ENCODE measurements around the gene FKBP10.
"Not testable (repeated sequence)": the region's sequence is repeated elsewhere in the genome, so short reads cannot be mapped to it uniquely, and the experiment has no call there.

FKBP10 gene

DNA sequence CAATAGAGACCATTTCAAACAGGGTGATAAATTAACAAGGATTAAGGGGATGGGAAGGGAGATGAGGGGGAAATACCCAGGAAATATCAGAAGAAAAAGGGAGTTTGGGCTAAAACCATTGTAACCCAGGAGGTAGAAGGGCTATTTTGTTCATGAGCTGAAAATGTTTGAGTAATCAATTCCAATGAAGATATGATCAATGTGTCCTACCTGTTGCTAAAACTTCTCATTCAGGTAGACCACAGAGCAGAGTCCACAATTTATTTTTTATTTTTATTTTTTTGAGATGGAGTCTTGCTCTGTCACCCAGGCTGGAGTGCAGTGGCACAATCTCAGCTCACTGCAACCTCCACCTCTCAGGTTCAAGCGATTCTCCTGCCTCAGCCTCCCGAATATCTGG is 26.6 kb downstream of the FKBP10 start:
- not testable (repeated sequence) for DNase-seq (ENCODE audit: low read depth)

DNA sequence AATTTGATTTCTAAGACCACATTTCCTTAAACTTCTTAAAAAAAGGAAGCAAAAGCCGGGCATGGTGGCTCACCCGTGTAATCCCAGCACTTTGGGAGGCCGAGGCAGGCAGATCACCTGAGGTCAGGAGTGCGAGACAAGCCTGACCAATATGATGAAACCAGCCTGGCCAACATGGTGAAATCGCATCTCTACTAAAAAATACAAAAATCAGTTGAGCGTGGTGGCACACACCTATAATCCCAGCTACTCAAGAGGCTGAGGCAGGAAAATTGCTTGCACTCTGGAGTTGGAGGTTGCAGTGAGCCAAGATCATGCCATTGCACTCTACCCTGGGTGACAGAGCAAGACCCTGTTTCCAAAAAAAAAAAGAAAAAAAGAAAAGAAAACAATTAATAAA is 28.0 kb downstream of the FKBP10 start:
- not testable (repeated sequence) for DNase-seq (ENCODE audit: low read depth)

DNA sequence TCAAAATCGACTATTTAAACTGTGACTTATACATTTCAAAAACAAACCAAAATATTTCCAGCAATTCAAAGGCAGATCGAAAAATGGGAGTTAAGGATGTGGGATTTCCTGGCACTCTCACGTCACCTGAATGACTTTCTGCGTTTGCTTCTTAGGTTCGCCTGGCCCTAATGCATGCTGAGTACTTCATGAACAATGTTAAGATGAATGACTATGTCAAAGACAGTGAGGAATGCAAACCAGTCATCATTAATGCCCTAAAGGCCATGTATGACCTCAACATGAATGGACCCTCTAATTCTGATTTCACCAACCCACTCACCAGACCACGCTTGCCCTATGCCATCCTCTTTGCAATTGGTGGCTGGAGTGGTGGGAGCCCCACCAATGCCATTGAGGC is 32.2 kb downstream of the FKBP10 start:
- DNase-seq (ENCODE audit: low read depth) = no peak

DNA sequence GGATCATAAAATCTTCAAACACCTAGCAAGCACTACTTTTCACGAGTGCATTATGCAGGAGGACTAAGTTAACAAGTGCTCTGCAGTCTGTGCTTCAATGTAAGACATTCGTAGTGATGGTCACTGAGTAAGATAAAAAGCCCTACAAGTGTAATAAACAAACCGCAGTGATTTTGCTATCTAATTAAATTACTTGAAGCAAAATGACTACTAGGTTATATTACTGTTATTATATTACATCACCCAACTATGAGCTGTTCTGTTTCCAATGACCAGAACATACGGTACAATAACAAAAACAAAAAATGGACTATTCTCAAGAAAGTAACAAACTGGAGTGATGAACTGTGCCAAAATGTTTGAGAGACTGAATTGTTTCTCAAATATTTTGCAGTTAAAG is 36.0 kb downstream of the FKBP10 start:
- no peak for DNase-seq (ENCODE audit: low read depth)

DNA sequence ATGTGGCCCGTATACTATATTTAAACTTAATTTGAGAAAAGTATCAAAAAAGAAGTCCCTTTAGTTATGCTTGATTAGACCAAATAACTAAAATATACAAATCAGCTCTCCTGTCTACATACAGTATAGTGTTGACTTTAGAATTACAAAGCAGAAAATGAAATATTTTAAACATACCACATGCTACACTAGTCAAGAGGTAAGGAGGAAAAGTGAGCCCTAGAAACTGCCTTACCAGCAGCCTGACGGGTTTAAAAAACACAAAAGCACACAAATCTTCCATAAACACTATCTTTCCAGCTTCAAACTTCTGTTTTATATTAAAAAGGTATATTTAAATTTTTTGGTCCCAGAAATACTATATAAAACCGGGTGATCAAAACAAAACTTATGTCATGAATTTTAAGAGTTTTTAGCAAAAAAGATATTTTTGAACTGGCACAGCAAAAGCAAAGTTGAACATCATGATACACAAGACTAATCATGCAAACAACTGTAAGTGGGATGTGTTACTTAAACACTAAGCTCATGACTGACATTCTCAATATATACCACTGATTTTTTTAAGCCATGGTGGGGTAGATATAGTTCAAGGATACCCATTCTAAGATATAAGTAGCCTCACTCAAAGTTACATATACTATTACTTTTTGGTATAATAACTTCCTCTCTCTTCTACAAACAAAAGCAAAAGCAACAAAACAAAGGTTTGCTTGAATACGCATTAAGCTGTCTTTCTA is 36.6 kb downstream of the FKBP10 start:
- DNase-seq (ENCODE audit: low read depth) = no peak

DNA sequence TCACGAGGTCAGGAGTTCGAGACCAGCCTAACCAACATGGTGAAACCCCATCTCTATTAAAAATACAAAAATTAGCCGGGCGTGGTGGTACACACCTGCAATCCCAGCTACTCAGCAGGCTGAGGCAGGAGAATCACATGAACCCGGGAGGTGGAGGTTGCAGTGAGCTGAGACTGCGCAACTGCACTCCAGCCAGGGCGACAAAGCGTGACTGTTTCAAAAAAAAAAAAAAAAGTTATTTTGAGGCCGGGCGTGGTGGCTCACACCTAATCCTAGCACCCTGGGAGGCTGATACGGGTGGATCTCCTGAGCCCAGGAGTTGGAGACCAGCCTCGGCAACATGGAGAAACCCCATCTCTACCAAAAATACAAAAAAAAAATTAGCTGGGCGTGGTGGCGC is 38.6 kb downstream of the FKBP10 start:
- not testable (repeated sequence) for DNase-seq (ENCODE audit: low read depth)

DNA sequence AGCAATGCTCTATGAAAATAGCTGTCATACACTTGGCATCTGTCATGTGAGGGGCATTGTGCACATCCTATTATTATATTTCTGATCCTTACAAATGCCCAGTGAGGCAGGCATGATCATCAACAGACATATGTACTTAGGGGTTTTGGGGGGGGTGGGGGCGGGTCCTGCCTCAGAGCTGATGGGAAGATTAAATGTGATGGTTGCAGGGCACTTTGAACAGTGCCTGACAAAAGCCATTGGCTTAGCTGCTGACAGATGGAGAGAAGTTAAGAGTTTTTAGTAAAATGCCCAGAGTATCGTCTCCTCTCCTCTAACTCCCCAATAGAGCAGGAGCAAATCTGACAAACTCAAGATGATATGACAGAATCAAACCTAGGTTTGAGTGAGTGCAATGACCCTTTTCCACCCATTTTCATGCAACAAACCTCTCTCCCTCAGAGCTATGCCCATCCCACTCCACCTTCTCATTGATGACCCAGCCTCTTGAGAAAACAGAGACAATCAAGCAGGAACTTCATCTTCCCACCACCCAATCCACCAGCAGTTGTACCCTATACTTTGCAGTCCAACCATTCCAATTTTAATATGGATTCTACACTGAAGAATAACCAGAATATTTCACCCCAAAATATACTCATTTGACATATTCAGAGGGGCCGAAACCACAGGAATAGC is 47.6 kb downstream of the FKBP10 start:
- DNase-seq (ENCODE audit: low read depth) = no peak

DNA sequence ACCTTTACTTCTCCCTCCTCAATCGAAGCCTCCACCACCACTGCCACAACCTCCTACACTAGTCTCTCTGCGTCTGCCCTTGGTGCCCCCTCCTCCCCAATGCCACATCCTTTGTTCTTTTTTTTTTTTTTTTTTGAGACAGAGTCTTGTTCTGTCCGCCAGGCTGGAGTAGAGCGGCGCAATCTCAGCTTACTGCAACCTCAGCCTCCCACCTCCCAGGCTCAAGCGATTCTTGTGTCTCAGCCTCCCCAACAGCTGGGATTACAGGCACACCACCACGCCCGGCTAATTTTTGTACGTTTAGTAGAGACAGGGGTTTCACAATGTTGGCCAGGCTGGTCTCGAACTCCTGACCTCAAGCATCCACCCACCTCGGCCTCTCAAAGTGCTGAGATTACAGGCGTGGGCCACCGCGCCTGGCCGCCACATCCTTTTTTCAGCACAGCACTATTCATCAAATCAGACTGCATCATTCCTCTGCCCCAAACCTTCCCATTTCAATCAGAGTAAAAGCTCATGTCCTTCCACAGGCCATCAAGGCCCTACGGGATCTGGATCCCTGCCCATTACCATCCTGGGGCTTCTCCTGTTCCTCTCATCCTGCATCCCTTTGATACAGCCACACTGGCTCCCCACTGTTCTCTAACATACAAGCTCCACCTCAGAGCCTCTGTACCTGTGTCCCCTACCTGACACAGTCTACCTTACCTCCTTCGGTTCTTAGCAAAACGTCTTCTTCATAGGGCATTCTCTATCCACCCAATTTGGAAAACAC is 50.5 kb downstream of the FKBP10 start:
- DNase-seq (ENCODE audit: low read depth) = no peak

DNA sequence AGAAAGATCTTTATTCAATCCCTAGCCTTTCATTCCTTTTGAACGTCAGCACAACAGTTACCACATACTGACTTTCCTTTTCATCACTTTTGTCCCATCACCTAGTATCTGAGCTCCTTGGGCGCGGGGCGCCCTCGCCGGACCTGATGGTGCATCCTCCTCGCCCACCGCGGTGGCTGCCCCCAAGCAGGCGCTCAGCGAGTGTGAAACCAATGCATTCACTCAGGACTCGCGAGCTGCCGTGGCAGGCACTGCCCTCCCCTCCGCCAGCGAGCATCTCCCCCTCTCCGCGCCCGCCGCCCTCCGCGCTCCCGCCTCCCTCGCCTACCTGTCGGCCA is 51.7 kb downstream of the FKBP10 start:
- no peak for DNase-seq (ENCODE audit: low read depth)

DNA sequence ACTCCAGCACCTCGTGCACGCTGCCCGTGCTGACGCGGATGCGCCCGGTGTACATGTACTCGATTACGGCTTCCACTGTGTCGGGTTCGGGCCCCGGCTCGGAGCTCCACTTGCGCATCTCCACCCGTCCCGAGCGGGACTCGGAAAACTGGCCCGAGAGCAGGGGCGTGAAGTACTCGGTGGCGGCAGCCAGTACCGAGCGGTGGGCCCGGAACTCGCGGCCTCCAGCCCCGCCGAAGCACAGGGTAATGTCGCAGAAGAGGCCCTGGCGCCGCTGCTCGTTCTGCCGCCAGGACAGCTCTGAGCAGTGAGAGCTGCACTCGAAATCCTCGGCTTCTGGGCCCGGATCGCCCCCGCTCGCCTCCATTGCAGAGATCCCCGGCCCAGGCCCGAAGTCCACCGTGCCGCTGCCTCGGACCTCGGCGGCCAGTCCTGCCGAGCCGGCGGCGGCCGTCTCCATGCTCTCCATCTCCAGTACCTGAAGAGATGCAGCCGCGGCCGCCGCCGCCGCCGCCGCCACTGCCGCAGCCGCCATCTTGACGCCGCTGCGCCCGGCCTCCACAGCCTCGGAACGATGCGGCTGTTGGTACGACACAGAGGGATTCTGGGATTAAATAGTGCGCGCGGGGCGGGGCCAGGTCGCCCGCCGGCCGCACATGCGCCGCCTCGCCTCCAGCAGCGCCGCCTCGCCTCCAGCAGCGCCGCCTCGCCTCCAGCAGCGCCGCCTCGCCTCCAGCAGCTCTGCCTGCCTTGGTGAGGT is 52.2 kb downstream of the FKBP10 start, which contains the start of gene KLHL11:
Gene KLHL11, minus strand, starts transcription at position 588 of the 760 bp plus-strand sequence. Its CDS starts 53 bp downstream, at position 535.
- peak; percentile 48 for DNase-seq (ENCODE audit: low read depth)

DNA sequence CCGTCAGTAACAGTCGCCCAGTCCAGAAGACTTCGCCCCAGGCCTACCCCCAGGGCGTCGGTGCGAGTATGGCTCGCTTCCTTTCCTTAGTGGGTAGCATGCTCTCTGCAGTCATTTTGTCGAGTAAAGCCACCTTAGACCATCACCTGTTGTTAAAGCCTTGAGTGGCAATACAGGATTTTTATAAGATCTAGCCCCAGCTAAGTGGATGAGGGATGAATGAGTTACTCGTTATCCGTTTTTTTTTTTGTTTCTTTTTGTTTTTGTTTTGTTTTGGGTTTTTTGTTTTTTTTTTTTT is 52.7 kb downstream of the FKBP10 start:
- DNase-seq (ENCODE audit: low read depth) = peak; percentile 33

DNA sequence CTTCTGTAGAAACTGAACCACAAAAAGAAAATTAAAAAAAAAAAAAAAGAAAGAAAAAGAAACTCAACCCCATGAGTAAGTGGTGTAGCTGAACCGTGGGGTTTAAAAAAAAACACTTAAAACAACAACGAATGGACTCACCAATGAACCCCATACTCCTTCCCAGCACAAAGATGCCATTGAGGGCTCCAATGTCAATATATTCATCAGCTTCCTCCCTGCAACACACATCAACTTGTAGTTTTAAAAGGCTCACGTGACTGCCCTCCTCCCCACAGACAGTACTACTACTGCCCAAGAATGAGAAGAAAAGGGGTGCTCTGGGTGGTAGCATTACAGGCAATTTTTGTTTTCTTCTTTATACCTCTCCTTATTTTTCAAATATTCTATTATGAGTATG is 55.8 kb downstream of the FKBP10 start:
- no peak for DNase-seq (ENCODE audit: low read depth)

DNA sequence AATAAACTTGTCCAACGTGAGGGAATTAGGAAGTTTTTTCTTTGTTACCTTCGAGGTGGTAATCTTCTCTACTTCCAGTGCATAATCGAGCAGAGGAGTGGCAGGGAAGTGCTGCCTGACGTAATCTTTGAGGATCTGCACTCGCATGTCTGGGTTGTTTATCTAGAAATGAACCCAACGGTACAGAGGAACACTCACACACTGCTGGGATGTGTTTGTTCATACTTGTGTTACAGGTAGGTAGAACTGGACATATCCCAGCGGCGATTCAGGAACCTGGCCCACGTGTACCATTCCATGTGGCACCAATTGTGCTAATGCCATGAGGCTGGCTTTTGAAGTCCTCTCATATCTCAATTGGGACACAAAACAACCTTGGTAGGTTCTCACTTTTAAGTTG is 56.6 kb downstream of the FKBP10 start:
- DNase-seq (ENCODE audit: low read depth) = no peak

DNA sequence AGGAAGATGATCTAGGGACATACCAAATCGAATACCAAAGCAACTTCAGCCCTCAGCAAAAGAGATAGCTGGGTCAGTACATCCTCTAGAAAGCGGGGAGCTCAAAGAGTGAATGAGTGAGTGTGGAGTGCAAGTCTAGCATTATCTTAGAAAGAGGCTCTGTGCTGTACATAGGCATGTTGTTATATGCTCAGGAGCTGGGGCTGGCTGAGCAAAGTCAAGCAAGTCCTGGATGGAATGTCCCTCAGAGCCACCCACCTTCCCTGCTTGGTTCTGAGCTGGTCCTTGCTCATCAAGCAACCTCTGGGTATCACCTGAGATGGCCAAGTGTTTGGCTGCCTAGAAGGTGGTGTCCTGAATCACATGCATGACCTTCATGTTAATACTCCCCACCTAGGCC is 57.3 kb downstream of the FKBP10 start:
- no peak for DNase-seq (ENCODE audit: low read depth)

DNA sequence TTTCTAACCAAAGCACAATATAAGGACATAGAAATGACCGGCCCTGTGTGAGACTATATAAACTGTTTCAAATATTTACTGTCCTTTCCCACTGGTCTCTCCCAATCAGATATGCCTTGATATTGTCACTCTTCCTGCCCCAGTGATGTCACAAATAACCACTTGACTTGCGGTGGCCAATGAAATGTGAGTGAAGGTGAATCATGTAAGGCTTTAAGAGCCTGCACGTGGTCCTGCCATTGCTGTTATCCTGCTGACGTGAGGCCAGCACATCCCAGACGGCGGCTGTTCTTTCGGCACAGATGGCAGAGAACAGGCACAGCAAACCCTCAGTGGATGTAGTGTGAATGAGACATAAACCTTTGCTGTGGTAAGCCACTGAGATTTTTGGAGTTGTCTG is 57.8 kb downstream of the FKBP10 start:
- DNase-seq (ENCODE audit: low read depth) = no peak

DNA sequence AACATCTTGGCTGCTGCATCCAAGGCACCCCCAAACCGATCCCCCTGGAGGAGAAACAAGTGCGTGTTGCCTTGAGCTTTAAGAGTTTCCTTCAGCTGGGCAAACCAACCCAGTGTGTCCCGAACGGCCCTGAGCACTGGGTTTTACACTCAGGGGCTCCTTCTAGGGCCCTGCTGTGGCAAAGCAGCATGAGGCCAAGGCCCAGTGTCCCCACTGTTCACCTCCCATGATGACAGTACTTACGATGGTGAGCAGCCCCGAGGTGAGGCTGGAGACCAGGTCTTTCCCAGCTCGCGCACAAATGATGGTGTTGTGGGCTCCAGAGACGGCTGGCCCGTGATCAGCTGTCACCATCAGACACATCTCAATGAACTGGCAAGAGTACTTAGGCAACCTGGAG is 59.0 kb downstream of the FKBP10 start:
- DNase-seq (ENCODE audit: low read depth) = no peak
